NCI-H1417 (cell line): Measurements from ENCODE around the gene POR.
"Not testable (repeated sequence)": the region's sequence is repeated elsewhere in the genome, so short reads cannot be mapped to it uniquely, and the experiment has no call there.

ENCODE experiments used
- DNase-seq, 3 experiments: peaks; one replicate each; lab custom pipeline; 2025; lab: John Stamatoyannopoulos, UW

Gene POR

DNA sequence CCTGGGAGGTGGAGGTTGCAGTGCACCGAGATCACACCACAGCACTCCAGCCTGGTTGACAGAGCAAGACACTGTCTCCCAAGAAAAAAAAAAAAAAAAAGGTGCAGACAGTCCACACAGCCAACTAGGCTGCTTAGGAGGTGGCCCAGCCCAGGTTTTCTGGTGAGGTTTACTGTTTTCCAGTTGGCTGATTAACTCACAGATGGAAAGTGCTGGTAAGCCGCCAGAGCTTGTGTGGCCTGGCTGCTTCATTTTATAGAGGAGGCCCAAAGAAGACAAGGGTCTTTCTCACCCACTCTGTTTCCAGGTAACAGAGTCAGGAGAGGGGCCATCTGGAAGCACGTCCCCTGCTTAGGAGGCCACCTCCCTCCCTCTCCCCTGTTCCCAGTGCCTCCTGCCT is 29.9 kb upstream of the POR start:
- DNase-seq = no peak

DNA sequence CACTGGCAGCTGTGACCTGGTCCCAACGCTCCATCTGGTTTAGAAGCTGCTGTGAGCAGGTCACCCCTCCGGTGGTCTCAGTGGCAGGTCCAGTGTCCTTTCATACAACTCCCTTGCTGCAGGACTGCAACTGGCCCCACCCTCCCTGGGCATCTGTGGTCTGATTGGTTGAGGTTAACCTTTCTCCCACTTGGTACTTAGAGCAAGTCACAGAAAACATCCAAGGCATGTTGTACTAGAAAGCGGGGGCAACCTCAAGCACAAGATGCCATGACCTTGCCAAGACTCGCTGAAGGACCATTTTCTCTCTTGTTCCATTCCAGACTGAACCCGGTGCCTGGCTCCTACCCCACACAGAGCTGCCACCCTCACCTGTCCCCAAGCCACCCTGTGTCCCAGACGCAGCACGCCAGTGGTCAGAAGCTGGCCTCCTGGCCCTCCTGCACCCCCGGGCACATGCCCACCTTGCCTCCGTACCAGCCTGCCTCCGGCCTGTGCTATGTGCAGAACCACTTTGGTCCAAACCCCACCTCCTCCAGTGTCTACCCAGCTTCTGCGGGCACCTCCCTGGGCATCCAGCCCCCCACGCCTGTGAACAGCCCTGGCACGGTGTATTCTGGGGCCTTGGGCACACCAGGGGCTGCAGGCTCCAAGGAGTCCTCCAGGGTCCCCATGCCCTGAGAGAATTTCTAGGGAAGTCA is 27.1 kb upstream of the POR start:
- DNase-seq = no peak

DNA sequence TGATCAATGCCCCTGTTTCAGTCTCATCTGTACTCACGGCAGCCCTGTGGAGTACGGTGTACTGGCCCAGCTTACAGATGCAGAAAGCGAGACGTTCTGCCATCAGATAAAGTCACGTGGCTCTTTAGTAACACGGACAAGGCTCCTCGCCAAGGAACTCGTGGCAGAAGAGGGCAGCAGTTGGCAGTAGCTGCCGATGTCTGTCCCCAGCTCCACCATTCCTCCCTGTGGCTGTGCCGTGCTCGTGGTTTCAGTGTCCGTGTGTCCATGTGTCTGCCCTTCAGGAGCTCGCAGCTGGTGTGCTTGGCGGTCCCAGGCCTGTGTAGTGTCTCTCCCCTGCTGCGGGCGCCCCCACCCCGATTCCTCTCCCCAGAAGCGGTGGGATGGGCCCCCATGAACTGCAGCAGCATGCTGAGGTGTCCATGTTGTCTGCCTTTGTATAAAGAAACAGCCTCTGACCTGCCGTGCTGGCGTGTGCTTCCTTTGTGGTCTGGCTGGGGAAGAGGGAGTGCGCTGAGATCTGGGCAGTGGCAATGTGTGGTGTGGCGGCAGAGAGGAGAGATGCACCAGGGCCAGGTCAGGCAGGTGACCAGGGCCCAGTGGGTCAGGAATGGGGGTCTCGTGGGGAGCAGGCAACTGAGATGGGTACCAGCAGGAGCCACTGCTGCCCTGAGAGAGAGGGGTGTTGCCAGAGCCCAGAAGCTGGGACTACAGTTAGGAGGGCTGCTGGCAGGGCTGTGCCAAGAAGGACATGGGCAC is 26.3 kb upstream of the POR start:
- no peak for DNase-seq

DNA sequence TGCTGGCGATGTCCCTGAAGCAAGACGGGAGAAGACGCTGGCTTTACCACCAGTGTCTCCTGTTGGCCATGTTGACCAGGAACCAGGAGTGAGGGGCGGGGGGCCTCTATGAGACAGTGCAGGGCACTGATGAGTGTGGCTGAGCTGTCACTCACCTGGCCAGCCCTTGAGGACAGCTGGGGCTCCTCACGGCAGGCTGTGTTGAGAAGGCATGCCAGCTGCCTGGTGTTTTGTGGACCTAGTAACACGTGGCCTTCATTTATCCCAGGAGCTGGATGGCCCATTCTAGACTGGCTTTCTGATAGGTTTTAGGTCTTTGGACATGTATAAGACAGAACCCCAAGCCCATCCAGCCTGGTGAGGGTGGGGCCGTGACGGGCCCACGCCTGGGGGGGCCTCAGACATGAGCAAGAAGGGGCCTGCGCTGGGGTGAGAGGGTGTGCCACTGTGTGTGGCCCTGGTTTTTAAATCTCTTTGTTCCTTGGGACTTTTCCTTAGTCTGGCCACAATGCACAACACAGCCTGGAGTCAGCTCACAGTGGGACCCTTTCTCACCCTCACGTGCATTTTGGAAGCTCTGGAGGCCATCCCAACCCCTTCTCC is 25.6 kb upstream of the POR start:
- no peak for DNase-seq

DNA sequence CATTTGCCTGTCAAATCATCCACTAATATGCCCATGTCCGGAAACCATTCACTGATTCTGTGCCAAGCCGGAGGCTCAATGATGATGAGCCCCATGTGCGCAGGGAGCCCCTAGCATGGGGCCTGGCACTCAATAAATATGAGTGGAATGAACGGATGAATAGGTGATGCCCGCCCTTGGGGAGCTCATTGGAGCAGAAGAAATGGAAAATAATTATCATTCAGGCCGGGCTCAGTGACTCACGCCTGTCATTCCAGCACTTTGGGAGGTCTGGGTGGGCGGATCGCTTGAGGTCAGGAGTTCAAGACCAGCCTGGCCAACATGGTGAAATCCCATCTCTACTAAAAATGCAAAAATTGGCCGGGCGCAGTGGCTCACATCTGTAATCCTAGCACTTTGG is 25.1 kb upstream of the POR start:
- no peak for DNase-seq

DNA sequence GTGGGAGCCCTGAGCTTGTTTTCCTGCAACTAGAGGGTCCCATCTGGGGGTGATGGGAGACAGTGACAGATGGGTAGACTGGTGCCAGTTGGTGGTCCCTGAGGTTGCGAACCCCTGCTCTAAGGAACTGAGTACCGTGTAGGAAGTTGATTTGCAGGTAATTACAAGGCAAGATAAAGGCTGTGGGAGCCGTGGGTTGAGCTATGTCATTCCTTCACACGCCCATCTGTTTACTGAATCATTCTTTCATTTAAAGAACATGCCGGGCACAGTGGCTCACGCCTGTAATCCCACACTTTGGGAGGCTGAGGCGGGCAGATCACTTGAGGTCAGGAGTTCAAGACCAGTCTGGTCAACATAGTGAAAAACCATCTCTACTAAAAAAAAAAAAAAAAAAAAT is 23.7 kb upstream of the POR start:
- not testable (repeated sequence) for DNase-seq

DNA sequence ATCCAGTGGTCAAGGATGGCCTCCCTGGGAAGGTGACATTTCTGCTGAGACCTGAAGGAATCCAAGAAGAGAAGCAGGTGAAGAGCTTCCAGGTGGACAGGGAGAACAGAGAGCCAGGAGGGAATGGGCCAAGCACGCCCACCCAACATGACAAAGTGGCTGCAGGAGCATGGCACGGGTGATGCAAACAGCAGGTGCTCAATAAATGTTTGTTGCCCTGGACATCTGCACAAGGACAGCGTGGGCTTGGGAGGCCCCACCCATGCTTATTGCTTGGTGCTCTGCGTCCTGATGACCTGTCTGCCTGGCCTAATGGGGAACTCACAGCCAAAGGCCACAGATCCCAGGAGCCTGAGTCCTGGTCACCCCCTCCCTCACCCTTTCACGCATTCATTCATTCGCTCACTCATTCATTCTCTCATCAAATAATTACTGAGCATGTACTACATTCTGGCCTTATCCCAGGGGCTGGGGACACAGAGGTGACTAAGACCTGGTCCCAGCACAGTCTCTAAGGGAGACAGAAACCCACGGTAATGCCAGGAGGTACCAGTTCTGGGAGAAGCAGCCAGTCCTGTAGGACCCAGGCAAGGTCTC is 23.0 kb upstream of the POR start:
- DNase-seq = no peak

DNA sequence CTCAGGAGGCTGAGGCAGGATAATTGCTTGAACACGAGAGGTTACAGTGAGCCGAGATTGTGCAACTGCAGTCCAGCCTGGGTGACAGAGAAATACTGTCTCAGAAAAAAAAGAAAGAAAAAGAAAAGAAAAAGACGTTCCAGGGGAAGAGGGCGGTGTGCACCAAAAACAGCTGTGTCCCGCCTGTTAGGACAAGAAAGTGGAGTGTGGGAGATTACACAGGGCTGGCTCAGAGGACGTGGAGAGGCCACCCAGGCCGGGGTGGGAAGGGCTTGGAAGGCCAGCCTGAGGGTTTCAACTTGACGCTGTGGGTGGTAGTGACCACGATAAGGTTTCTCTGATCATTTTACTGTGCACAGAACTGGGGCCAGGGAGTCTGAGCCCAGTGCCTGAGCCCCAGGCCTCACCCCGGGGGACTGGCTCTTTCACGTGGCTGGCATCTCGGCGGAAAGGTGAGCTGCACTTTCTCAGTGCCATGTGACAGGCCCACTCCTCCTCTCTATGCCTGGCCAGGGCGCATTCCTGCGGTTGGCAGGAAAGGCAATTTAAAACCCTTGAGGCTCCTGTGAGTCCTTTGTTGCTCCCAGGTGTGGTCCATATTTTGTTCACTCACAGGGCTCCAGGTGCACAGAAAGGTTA is 22.2 kb upstream of the POR start:
- peak in 2 of 3 experiments; percentile 16 to 96 for DNase-seq

DNA sequence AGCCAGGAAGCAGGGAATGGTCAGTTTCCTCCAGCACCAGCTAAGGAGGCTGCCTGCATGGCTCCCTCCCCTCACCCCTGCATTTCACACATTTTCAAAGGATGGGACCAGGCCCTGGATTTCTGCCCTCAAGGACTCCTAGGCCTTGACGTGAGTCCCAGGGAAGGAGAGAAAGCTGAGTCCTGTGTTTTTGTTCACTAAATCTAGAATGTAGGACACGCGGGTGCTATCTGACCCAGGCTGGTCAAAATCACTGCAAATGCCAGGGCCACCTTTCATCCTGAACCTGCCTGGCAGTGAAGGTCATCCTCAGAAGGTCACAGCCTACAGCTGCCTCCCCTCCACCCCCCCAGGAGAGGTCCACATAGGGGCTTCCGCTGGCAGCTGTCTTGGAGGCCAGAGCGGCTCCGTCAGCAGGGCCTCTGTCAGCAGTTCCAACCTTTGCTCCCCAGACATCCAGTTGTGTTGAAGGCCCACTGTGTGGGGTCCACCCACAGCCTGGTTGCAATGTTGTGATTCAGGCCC is 18.1 kb upstream of the POR start:
- DNase-seq = no peak

DNA sequence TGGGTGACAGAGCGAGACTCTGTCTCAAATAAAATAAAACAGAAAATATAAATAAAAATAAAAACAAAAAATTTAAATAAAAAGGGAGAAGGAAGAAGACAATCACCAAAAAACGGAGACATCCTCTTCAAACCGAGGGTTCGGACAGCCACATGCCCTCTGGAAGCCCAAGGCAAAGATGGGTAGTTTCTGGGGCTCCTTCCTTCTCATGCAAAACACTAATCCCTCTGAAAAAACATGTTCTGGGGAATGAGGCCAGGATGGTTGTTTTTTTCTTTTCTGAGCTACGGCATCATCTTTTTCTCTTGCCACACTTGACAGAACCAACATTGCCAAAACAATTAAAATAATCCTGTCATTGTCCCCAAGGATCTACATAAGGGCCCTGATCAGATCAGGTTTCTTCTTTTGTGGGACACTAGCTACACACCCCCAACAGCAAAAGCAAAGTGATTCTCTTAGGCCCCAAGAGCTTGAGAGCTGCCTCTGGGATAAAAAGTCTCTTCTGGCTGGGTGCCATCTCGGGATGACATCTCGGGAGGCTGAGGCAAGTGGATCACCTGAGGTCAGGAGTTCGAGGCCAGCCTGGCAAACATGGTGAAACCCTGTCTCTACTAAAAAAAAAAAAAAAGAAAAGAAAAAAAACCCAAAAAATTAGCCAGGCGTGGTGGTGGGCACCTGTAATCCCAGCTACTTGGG is 14.2 kb upstream of the POR start:
- peak in 1 of 3 experiments; percentile 86 for DNase-seq

DNA sequence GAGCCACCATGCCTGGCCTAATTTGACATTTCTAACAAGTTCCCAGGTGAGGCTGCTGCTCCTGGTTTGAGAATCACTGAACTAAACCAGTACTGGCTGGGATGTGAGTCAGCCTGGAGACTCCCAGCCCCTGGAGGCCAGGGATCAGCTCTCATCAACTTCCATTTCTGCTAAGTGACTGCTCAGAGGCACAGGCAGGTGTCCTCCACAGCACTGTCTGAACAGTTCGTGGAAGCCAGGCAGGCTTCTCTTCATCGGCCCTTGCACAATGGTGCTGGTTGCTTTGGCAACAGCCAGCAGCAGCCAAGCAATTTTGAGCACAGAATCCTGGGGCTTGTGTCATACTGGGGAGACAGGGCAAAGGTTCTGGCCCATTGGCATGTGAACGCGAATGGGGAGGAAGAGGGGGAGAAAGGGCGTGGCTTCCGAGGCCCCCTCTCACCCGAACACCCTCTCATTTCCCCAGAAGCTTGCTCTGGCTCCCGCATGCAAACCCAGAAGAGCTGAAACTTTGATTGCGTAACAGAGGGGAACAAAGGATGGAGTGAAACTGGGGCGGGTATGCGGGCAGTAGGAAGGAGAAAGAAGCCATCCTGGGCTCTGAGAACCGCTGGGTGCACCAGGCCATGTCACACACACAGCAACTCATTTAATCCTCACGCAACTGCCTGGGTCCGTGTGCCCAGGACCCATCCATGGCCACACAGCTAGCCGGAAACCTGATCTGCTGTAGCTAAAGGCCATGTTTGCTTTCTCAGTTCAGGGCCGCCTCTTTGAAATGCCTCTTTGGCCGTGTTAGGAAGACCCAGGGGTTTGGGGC is 9.0 kb upstream of the POR start:
- peak; percentile 54 to 87 (median 81) for DNase-seq

DNA sequence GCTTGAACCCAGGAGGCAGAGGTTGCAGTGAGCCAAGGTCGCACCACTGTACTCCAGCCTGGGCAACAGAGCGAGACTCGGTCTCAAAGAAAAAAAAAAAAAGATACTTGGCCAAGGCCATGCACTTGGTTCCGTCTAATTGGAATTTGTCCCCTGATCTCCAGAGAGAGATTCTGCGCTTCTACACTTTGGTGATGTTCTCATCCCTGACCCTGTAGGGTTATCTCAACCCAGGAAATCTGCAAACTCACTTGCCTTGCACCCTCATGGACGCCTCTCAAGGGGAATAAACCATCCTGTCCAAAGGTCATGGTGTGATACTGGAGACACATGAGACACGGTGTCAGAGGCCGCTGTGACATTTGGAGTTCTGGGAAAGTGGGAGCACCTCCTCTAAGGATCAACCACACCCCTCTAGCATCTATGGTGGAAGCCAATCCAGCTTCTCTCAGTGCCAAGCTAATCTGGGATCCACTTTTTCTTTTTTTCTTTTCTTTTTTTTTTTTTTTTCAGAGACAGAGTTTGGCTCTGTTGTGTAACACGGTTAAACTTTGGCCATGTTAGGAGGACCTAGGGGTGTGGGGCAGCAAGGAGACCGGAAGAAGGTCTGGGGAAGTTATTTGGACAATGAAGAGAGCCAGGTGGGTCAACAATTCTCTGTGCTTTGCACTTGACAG is 7.8 kb upstream of the POR start:
- no peak for DNase-seq

DNA sequence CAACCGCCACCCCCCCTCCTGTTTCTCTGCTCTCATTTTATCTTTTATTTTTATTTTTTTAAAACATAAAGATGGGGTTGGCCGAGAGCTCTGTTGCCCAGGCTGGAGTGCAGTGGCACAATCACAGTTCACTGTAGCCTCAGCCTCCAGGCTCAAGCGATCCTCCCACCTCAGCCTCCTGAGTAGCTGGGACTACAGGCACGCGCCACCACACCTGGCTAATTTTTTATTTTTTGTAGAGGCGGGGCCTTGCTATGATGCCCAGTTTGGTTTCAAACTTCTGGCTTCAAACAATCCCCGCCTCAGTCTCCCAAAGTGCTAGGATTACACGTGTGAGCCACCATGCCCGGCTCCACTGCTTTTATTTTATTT is 7.3 kb upstream of the POR start:
- not testable (repeated sequence) for DNase-seq

DNA sequence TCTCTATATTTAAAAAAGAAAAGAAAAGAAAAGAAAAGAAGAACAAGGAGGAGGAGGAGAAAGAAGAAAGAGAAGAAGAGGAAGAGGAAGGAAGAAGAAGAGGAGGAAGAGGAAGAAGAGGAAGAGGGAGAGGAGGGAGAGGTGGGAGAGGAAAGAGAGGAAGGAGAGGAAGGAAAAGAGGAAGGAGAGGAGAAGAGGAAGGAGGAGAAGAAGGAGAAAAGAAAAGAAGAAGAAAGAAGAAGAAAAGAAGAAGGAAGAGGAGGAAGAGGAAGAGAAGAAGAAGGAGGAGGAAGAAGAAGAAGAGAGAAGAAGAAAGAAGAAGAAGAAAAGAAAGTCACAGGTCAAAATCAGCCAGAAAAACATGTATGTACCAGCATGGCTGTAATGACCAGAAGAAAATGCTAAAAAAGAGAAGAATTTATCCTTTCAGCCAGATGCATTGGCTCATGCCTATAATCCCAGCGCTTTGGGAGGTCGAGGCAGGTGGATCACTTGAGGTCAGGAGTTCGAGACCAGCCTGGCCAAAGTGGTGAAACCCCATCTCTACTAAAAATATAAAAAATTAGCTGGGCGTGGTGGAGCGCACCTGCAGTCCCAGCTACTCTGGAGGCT is 5.3 kb upstream of the POR start:
- DNase-seq = no peak

DNA sequence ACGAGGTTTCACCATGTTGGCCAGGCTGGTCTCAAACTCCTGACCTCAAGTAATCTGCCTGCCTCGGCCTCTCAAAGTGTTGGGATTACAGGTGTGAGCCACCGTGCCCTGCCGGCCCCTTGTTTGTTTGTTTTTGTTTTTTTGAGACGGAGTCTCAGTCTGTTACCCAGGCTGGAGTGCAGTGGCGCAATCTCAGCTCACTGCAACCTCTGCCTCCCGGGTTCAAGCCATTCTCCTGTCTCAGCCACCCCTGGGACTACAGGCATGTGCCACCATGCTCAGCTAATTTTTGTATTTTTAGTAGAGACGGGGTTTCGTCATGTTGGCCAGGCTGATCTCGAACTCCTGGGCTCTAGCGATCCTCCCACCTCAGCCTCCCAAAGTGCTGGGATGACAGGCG is 3.8 kb upstream of the POR start:
- DNase-seq = not testable (repeated sequence)

DNA sequence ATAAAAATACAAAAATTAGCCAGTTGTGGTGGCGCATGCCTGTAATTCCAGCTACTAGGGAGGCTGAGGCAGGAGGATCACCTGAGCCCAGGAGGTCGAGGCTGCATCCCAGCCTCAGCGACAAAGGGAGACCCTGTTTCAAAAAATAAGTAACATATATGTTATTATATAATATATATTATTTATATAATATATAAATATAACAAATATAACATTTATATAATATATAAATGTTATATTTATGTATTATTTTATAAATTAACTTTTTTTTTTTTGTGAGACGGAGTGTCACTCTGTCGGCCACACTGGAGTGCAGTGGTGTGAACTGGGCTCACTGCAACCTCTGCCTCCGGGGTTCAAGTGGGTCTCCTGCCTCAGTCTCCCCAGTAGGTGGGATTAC is 1.5 kb upstream of the POR start:
- no peak for DNase-seq

DNA sequence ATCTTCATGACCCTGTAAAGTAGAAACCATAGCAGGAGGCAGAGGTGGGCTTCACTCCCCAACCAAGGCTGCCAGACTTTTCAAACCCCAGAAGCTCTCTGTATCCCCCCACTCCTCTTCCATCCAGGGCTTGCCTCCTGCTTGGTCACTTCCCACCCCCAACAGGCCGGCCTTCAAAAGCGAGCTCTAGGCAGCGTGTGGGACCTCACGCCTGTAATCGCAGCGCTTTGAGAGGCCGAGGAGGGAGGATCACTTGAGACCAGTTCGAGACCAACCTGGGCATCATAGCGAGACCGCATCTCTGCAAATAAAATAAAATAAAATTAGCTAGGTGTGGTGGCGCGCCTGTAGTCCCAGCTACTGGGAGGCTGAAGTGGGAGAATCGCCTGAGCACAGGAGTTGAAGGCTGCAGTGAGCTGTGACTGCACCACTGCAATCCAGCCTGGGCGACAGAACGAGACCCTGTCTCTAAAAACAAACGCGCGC is 743 bp upstream of the POR start:
- DNase-seq = peak in 1 of 3 experiments; percentile 59

DNA sequence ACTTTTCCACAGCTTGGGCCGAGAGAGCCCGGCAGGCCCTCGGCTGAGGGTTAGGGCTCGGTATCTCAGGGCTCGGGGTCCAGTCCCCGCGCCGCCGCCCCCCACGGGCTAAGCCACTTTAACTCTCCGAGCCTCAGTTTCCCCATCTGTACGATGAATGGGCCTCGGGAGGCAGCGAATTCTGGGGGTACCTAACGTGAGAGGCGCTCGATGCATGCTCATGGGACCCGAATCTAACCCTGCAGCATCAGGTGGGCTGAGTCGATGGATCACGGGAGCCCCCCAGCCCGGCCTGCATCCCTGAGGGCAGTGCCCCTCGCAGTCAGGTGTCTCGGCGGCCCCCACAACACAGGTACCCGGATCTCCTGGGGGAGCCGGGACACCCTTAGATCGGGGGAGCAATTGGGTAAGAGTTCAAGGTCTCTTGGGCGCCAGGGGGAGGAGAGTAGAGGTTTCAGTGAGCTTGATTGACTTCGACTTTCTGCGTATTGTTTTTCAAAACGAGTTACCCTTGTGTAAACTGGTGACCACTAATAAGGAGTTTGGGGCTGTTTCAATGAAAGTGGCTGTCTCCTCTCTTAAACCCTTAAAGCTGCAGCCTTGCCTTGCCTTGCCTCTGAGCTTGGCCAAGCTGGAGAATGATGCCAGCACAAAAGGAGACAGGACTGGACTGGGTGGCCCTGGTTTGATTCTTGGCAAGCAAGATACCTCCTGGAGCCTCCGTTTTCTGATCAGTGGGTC is 631 bp downstream of the POR start:
- peak in 2 of 3 experiments; percentile 62 to 63 for DNase-seq

DNA sequence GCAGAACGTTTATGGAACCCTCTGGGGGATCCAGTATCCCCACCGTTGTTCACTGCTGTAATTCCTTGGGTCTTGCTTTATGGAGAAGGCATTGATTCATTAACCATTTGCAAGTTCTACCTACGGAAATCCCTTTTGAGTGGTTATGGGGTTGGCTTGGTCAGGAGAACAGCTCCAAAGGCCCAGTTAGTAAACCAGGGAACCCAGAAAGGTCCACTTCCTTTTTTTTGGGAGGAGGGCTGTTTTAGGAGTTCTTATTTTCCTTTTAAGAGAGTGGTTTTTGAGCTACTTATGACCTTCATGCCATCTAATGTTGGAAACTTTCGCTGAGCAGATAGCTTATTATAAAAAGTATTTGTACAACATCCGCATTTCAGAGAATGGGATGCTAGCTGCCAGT is 1.3 kb downstream of the POR start:
- no peak for DNase-seq
